Ramos (cell line): ENCODE results near the gene ANKRD2.

Experiments
- in situ Hi-C: fragments of 300-500 bp; cut with MboI; formaldehyde crosslinking; loops from one replicate; pipeline ENCODE4 v1.14.3; 2022; ENCODE audit warnings: low sequenced_read_pairs; ENCODE audit not compliant: unreplicated experiment

ANKRD2 gene

DNA sequence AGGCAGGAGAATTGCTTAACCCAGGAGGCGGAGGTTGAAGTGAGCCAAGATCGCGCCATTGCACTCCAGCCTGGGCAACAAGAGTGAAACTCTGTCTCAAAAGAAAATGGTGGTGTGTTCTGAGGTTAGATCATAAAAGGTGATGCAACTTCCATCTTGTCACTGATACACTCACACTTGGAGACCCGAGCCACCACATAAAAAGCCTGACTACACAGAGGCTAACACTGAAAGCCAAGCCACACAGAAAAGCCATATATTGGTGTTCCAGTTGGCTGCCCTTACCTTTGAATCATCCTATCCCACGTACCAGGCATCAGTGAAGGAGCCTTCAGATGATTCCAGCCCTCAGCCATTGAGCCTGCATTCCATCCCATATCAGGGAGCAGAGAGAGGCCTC, 56.7 kb downstream of the ANKRD2 start:
- in situ Hi-C loops: no loop called here

DNA sequence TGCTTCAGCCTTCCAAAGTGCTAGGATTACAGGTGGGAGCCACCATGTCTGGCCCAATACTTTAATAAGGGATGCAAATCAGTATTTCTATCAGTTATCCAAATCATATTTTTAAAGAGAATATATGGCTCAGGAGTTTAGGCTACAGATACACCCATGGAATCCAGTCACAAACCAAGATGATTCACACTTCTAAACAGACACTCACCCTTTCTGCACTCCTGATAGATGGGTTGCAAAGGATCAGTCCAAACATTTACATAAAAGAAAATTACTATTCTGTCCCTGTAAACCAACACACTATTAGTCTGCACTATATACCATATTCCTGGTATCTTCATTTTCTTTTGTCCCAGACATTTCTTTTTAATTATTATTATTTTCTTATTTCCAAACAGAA, 58.5 kb downstream of the ANKRD2 start:
- in situ Hi-C loops: no loop called here

DNA sequence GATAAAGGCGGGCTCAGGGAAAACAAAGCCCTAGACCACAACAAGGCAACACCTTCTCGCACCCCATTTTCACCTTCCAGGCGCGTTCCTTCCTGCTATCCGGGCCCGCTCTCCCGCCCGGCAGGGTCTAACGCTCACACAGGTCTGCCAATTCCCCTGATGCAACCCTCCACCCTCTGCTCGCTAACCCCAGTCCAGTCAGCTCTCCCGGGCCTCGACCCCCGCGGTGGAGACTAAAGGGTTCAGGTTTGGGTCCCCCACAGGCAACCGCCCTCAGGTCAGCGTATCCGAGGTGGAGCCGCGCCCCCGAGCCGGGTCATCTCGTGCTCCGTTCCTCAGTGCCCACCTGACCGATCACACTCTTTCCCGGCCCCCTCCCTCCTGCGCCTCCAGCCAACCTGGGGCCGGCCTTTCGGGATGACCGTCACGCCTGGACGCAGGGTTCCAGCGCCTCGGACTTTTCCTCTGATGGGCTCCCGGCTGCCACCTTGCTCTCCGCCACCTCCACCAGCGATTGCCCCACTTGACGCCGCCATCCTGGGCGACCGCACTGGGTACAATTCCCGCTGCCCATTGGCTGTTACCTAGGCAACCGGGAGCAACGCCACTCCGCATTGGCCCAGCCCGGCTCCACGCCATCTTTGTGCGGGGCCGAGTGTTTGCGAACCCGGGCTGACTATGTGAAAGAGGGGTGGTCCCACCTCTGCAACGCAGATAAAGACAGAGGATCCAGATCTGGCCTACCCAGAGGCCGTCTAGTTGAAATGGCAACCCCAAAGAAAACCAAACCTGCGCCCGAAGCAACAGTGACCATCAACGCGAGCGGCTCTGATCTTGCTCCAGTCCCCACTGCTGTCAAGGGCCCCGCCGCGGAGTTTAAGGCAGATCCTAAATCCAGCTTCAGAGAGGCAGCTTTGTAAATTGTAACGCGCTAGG, 60.6 kb downstream of the ANKRD2 start, which contains the start of gene MORN4:
Gene MORN4 (minus strand): TSS at position 552 of the 936 bp plus-strand sequence. CDS start 13,847 bp downstream, outside the sequence.
- in situ Hi-C loops: no loop called here
